ENCODE measurements around the gene METTL13.

DNA sequence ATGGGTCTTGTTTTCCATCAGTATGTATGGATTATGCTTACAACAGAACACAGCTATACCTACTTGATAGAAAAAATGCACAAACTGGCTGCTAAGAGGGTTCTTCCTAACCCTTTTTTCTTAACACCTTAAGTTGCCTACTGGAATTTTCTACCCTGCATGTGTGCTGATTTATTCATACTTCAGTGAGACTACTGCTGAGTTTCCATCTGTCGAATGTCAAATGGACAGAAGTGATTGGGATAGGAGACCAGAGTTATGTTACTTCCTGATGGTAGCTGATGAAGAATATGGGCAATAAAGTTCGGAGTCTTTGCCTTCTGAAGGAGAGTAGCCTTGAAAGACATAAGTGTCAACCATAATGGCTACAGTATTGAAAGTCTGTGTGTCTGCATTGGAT, 53.4 kb downstream of the METTL13 start:
- TF ChIP-seq, protein P1, sequence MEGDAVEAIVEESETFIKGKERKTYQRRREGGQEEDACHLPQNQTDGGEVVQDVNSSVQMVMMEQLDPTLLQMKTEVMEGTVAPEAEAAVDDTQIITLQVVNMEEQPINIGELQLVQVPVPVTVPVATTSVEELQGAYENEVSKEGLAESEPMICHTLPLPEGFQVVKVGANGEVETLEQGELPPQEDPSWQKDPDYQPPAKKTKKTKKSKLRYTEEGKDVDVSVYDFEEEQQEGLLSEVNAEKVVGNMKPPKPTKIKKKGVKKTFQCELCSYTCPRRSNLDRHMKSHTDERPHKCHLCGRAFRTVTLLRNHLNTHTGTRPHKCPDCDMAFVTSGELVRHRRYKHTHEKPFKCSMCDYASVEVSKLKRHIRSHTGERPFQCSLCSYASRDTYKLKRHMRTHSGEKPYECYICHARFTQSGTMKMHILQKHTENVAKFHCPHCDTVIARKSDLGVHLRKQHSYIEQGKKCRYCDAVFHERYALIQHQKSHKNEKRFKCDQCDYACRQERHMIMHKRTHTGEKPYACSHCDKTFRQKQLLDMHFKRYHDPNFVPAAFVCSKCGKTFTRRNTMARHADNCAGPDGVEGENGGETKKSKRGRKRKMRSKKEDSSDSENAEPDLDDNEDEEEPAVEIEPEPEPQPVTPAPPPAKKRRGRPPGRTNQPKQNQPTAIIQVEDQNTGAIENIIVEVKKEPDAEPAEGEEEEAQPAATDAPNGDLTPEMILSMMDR (conservative IDR thresholded peaks at IDR 0.05 in 1 of 2, IDR thresholded peaks at IDR 0.05 in 1 of 2; ENCODE audit: low read depth in 1 of 2, low read length in 2 of 2): no peak
- no peak for TF ChIP-seq EZH2 (IDR thresholded peaks at IDR 0.05; ENCODE audit: low read length, missing control alignments)
